Liver (tissue), 9 donors: Measurements from ENCODE around the gene ZNF710. TPM values are rescaled to one million over a fixed set of nuclear protein-coding genes. Genes with fewer than 3 reads are reported as not detected.

Experiments used
- DNase-seq: peaks from one replicate; pipeline ENCODE4 v3.0.0-alpha.2; 2017; ENCODE audit warnings: low spot score
- H3K27ac ChIP-seq, 2 donors: one replicate each; pipeline ENCODE4 v1.7.0; 2013; ENCODE audit warnings: inconsistent platforms in 2 of 2, low read length in 2 of 2, control low read depth in 1 of 2, low read depth in 1 of 2, mild to moderate bottlenecking in 1 of 2
- H3K27me3 ChIP-seq, 4 donors: one replicate each; pipeline versions ENCODE4 v1.6.1 to v1.7.0; 2013; ENCODE audit warnings: low read length in 3 of 4, inconsistent platforms in 1 of 4, mild to moderate bottlenecking in 1 of 4, moderate library complexity in 1 of 4; ENCODE audit not compliant: control insufficient read depth in 4 of 4, insufficient read depth in 4 of 4
- H3K36me3 ChIP-seq, 4 donors: one replicate each; pipeline versions ENCODE4 v1.6.1 to v1.7.0; 2013; ENCODE audit warnings: low read length in 3 of 4, mild to moderate bottlenecking in 3 of 4, low read depth in 1 of 4, moderate library complexity in 1 of 4; ENCODE audit not compliant: control insufficient read depth in 4 of 4, insufficient read depth in 3 of 4
- H3K4me1 ChIP-seq, 4 donors: one replicate each; pipeline versions ENCODE4 v1.6.1 to v1.7.0; 2013; ENCODE audit warnings: low read length in 3 of 4, mild to moderate bottlenecking in 3 of 4, moderate library complexity in 1 of 4; ENCODE audit not compliant: control insufficient read depth in 4 of 4, insufficient read depth in 4 of 4
- H3K4me3 ChIP-seq, 3 donors: one replicate each; pipeline versions ENCODE4 v1.6.1 to v1.7.0; 2013; ENCODE audit warnings: low read length in 3 of 3, control low read depth in 1 of 3, low read depth in 1 of 3, mild to moderate bottlenecking in 1 of 3
- H3K9ac ChIP-seq, 2 donors: one replicate each; pipeline ENCODE4 v1.7.0; 2013; ENCODE audit warnings: low read length in 2 of 2, mild to moderate bottlenecking in 2 of 2, moderate library complexity in 2 of 2, control low read depth in 1 of 2, low read depth in 1 of 2
- H3K9me3 ChIP-seq, 4 donors: one replicate each; pipeline versions ENCODE4 v1.6.1 to v1.7.0; 2013; ENCODE audit warnings: low read length in 3 of 4; ENCODE audit not compliant: control insufficient read depth in 4 of 4
- EGR1 ChIP-seq, 2 donors: IDR thresholded peaks; 2 replicates each; pipeline ENCODE4 v1.6.1; 2016 to 2018; ENCODE audit warnings: antibody characterized with exemption in 2 of 2, low read depth in 2 of 2
- FOXA1 ChIP-seq: IDR thresholded peaks from 2 replicates; pipeline ENCODE4 v1.6.1; 2016; ENCODE audit warnings: antibody characterized with exemption
- FOXA2 ChIP-seq: IDR thresholded peaks from 2 replicates; pipeline ENCODE4 v1.6.1; 2016; ENCODE audit warnings: antibody characterized with exemption
- GABPA ChIP-seq, 2 donors: IDR thresholded peaks in 1 of 2; conservative IDR thresholded peaks in 1 of 2; 2 replicates each; pipeline ENCODE4 v1.6.1; 2016; ENCODE audit warnings: antibody characterized with exemption in 2 of 2, mild to moderate bottlenecking in 1 of 2, moderate library complexity in 1 of 2
- HNF4A ChIP-seq, 2 donors: conservative IDR thresholded peaks; 2 replicates each; pipeline ENCODE4 v1.6.1; 2016; ENCODE audit warnings: antibody characterized with exemption in 2 of 2, mild to moderate bottlenecking in 2 of 2
- HNF4G ChIP-seq: IDR thresholded peaks from 2 replicates; pipeline ENCODE4 v1.6.1; 2016; ENCODE audit warnings: antibody characterized with exemption
- JUND ChIP-seq, 2 donors: IDR thresholded peaks; 2 replicates each; pipeline ENCODE4 v1.6.1; 2016; ENCODE audit warnings: antibody characterized with exemption in 2 of 2
- NR2F2 ChIP-seq: IDR thresholded peaks from 2 replicates; pipeline ENCODE4 v1.6.1; 2016; ENCODE audit warnings: antibody characterized with exemption
- RAD21 ChIP-seq, 2 donors: IDR thresholded peaks; 2 replicates each; pipeline ENCODE4 v1.6.1; 2016; ENCODE audit warnings: antibody characterized with exemption in 2 of 2, mild to moderate bottlenecking in 2 of 2
- RXRA ChIP-seq, 2 donors: IDR thresholded peaks; 2 replicates each; pipeline ENCODE4 v1.6.1; 2017 to 2018; ENCODE audit warnings: antibody characterized with exemption in 2 of 2, mild to moderate bottlenecking in 1 of 2
- SP1 ChIP-seq: IDR thresholded peaks from 2 replicates; pipeline ENCODE4 v1.6.1; 2018; ENCODE audit warnings: antibody characterized with exemption, mild to moderate bottlenecking
- TAF1 ChIP-seq: conservative IDR thresholded peaks from 2 replicates; pipeline ENCODE4 v1.6.1; 2016; ENCODE audit warnings: antibody characterized with exemption, mild to moderate bottlenecking
- YY1 ChIP-seq: IDR thresholded peaks from 2 replicates; pipeline ENCODE4 v1.6.1; 2016; ENCODE audit warnings: antibody characterized with exemption, mild to moderate bottlenecking
- WGBS: extraction: QIAGEN DNeasy Blood & Tissue Kit; methylation state at CpG from one replicate; pipeline ENCODE4 v1.1.7; 2013; 5-methylcytosine and 5-hydroxymethylcytosine counted together
- polyA plus RNA-seq, 2 donors: library from polyadenylated mRNA; stranded (reverse) in 1 of 2; unstranded in 1 of 2; fragments of 200-250 nt in 1 of 2; fragments of >200 nt in 1 of 2; fragmentation: Nextera tagmentation in 1 of 2; extraction: Ambion mirVana in 1 of 2; gene quantifications; one replicate each; pipeline versions ENCODE4 v1.2.1 to v1.2.3, GENCODE V29; 2013 to 2015
- total RNA-seq, 2 donors: library from RNA; depleted of rRNA; stranded (reverse); fragments of >200 nt; gene quantifications; one replicate each; pipeline ENCODE4 v1.2.3, GENCODE V29; 2014
- TF ChIP-seq, protein P1 (sequence below): IDR thresholded peaks from 2 replicates; pipeline ENCODE4 v1.6.1; 2016; ENCODE audit warnings: antibody characterized with exemption
- TF ChIP-seq, protein P2 (sequence below): IDR thresholded peaks from 2 replicates; pipeline ENCODE4 v1.6.1; 2016; ENCODE audit warnings: antibody characterized with exemption
- TF ChIP-seq, protein P3 (sequence below): IDR thresholded peaks from 2 replicates; pipeline ENCODE4 v1.6.1; 2016; ENCODE audit warnings: antibody characterized with exemption, mild to moderate bottlenecking
- TF ChIP-seq, protein P4 (sequence below): fragments of 150-350 bp; IDR thresholded peaks from 2 replicates; pipeline ENCODE4 v1.5.1; 2017; ENCODE audit warnings: improper control_type of control experiment, low read depth, low read length; ENCODE audit not compliant: missing input control
- donor health status: healthy.
- donor health status: healthy.
- donor health status: healthy.
- donor health status: healthy.
- donor health status: healthy.

The ZNF710 gene
- total and polyA plus RNA-seq, 4 donors = 1.9 to 15.3 (median 5.4) TPM

DNA sequence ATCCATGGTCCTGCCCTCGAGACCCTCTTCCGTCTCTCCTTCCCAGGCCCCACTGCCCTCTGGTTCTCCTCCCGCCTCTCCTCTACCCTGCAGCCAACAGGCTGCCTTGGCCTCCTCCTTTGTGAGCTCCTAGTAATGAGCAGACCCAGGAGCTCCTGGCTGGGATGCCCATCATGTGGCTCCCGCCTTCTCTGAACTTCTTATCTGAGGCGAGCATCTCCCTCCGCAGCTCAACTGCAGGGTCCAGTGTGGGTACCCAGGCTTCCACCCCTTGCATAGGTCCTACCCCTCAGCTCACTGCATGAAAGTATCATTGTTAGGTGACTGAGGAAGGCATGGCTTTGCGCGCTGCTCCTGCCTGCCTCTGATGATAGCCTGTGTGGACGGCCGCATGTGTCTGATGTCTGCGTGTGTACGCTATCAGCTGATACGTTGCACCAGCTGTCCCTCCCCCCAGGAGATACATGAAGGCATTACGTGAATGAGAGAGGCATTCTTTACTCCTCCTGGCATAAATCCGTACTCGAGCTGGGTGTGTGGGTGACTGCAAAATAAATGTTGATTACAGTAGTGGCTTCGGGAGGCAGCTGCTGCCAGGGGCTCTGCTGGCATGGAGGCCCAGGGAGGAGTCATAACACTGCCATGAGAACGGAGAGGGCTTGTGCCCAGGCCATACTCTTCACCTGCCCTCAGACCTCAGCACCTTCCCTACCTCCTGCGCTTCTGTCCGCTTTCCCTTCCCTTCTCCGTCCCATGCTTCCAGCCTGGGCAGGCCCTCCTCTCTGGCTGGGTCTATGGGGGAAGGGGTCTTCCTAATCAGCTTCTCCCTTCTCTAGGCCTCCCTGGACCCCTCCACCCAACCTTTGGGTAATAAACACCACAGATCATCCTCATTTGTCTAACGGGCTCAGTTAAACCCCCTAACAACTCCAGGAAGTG, 48.8 kb downstream of the ZNF710 start:
- TF ChIP-seq, protein P1, sequence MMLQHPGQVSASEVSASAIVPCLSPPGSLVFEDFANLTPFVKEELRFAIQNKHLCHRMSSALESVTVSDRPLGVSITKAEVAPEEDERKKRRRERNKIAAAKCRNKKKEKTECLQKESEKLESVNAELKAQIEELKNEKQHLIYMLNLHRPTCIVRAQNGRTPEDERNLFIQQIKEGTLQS = no peak
- no peak for TF ChIP-seq YY1
- no peak for TF ChIP-seq RXRA (IDR thresholded peaks at IDR 0.05)
- no peak for TF ChIP-seq GABPA (IDR thresholded peaks at IDR 0.05 in 1 of 2, conservative IDR thresholded peaks at IDR 0.05 in 1 of 2)
- TF ChIP-seq TAF1 = no peak
- TF ChIP-seq, protein P2, sequence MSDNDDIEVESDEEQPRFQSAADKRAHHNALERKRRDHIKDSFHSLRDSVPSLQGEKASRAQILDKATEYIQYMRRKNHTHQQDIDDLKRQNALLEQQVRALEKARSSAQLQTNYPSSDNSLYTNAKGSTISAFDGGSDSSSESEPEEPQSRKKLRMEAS = no peak
- no peak for TF ChIP-seq SP1
- TF ChIP-seq, protein P3, sequence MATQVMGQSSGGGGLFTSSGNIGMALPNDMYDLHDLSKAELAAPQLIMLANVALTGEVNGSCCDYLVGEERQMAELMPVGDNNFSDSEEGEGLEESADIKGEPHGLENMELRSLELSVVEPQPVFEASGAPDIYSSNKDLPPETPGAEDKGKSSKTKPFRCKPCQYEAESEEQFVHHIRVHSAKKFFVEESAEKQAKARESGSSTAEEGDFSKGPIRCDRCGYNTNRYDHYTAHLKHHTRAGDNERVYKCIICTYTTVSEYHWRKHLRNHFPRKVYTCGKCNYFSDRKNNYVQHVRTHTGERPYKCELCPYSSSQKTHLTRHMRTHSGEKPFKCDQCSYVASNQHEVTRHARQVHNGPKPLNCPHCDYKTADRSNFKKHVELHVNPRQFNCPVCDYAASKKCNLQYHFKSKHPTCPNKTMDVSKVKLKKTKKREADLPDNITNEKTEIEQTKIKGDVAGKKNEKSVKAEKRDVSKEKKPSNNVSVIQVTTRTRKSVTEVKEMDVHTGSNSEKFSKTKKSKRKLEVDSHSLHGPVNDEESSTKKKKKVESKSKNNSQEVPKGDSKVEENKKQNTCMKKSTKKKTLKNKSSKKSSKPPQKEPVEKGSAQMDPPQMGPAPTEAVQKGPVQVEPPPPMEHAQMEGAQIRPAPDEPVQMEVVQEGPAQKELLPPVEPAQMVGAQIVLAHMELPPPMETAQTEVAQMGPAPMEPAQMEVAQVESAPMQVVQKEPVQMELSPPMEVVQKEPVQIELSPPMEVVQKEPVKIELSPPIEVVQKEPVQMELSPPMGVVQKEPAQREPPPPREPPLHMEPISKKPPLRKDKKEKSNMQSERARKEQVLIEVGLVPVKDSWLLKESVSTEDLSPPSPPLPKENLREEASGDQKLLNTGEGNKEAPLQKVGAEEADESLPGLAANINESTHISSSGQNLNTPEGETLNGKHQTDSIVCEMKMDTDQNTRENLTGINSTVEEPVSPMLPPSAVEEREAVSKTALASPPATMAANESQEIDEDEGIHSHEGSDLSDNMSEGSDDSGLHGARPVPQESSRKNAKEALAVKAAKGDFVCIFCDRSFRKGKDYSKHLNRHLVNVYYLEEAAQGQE = no peak
- TF ChIP-seq EGR1 (IDR thresholded peaks at IDR 0.05; ENCODE audit: low read depth in 2 of 2) = no peak
- TF ChIP-seq JUND (IDR thresholded peaks at IDR 0.05) = no peak
- no peak for TF ChIP-seq HNF4A (conservative IDR thresholded peaks at IDR 0.05)
- no peak for TF ChIP-seq RAD21 (IDR thresholded peaks at IDR 0.05)
- no peak for TF ChIP-seq FOXA1
- no peak for TF ChIP-seq FOXA2
- TF ChIP-seq HNF4G = no peak
- TF ChIP-seq NR2F2 = no peak
- WGBS = 93% methylated on average over 22 of the region's 22 CpGs
- no peaks in the 10 kb centered on the region for H3K9me3 ChIP-seq
- no peak overlapping the region for H3K9ac ChIP-seq
- no peak overlapping the region for H3K4me3 ChIP-seq
- no peak overlapping the region for H3K27ac ChIP-seq
- H3K27me3 ChIP-seq = no peaks in the 10 kb centered on the region
- no peaks in the 10 kb centered on the region for H3K36me3 ChIP-seq
- peaks cover 4 to 11% (median 8%) of the 10 kb centered on the region in 4 donors for H3K4me1 ChIP-seq
- DNase-seq = no peak

DNA sequence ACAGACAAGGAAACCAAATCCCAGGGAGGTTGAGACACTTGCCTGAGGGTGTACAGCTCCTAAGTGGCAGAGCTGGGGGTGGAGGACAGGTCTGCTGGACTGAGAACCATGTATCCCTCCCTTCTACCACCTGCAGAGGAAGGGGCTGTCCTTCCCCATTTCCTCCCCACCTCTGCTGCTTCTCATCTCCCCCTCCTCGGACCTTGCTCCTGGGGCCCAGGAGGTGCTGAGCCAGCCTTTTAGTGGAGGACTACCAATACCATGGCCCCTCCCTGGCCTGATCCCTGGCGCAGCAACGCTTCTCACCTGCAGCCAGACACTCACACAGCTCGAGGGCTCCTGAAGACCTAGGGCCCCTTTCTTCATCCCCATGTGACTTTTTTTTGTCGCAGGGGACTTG, 50.8 kb downstream of the ZNF710 start:
- H3K27ac ChIP-seq = no peak overlapping the region
- peaks cover 6 to 17% (median 13%) of the 10 kb centered on the region in 4 donors for H3K4me1 ChIP-seq
- no peaks in the 10 kb centered on the region for H3K9me3 ChIP-seq
- DNase-seq = no peak
- WGBS = 87% methylated on average over 5 of the region's 5 CpGs
- no peak for TF ChIP-seq GABPA (IDR thresholded peaks at IDR 0.05 in 1 of 2, conservative IDR thresholded peaks at IDR 0.05 in 1 of 2)
- no peak for TF ChIP-seq JUND (IDR thresholded peaks at IDR 0.05)
- no peak for TF ChIP-seq FOXA2
- TF ChIP-seq, protein P1 = no peak
- TF ChIP-seq, protein P3 = no peak
- TF ChIP-seq HNF4A (conservative IDR thresholded peaks at IDR 0.05) = no peak
- no peak for TF ChIP-seq YY1
- no peak for TF ChIP-seq HNF4G
- TF ChIP-seq FOXA1 = no peak
- TF ChIP-seq, protein P4, sequence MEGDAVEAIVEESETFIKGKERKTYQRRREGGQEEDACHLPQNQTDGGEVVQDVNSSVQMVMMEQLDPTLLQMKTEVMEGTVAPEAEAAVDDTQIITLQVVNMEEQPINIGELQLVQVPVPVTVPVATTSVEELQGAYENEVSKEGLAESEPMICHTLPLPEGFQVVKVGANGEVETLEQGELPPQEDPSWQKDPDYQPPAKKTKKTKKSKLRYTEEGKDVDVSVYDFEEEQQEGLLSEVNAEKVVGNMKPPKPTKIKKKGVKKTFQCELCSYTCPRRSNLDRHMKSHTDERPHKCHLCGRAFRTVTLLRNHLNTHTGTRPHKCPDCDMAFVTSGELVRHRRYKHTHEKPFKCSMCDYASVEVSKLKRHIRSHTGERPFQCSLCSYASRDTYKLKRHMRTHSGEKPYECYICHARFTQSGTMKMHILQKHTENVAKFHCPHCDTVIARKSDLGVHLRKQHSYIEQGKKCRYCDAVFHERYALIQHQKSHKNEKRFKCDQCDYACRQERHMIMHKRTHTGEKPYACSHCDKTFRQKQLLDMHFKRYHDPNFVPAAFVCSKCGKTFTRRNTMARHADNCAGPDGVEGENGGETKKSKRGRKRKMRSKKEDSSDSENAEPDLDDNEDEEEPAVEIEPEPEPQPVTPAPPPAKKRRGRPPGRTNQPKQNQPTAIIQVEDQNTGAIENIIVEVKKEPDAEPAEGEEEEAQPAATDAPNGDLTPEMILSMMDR = no peak
- no peak for TF ChIP-seq TAF1
- H3K27me3 ChIP-seq = no peaks in the 10 kb centered on the region
- no peak overlapping the region for H3K4me3 ChIP-seq
- no peak overlapping the region for H3K9ac ChIP-seq
- no peaks in the 10 kb centered on the region for H3K36me3 ChIP-seq
